Endothelial cell of umbilical vein (primary cell): Measurements from ENCODE around the gene FANCI. TPM values are rescaled to one million over a fixed set of nuclear protein-coding genes. Genes with fewer than 3 reads are reported as not detected.

Experiments
- BruUV-seq: library from RNA; stranded (reverse); fragments of 400-500 nt; replicated peaks from 2 replicates; lab custom pipeline; 2021; lab: Mats Ljungman, UMichigan
- CTCF ChIA-PET: fragments of 300-600, 350-600 bp; sonication (Branson Sonifier 250); formaldehyde crosslinking; loops from one replicate; lab custom pipeline; 2021; ENCODE audit warnings: antibody characterized with exemption, inconsistent platforms; lab: Charles Lee
- POLR2A ChIA-PET: fragments of 300-600, 350-600 bp; sonication (Branson Sonifier 250); formaldehyde crosslinking; loops from one replicate; lab custom pipeline; 2021; ENCODE audit warnings: antibody characterized with exemption, inconsistent platforms; lab: Charles Lee
- DNase-seq: peaks from one replicate; pipeline ENCODE4 v3.0.0-alpha.2; 2011; ENCODE audit warnings: low read depth, low spot score
- FAIRE-seq: peaks from 2 replicates; lab custom pipeline; 2011; peaks lifted over from hg19 to GRCh38; lab: Jason Lieb, UNC
- H2AFZ ChIP-seq: 2 replicates; pipeline ENCODE4 v1.6.0; 2012; ENCODE audit warnings: low read depth, low read length, control low read depth, inconsistent platforms
- H3K27ac ChIP-seq: 2 replicates; pipeline ENCODE4 v1.5.1; 2011; ENCODE audit warnings: low read depth, mild to moderate bottlenecking, control low read depth, low read length, moderate library complexity; ENCODE audit not compliant: insufficient read depth
- H3K27me3 ChIP-seq, 2 experiments: 2 replicates each; pipeline versions ENCODE4 v1.6.0 to v1.6.1; 2011; ENCODE audit warnings: low read length in 2 of 2, mixed read lengths in 1 of 2; ENCODE audit not compliant: control insufficient read depth in 2 of 2, insufficient read depth in 2 of 2
- H3K36me3 ChIP-seq, 2 experiments: 2 replicates in 1 of 2; 3 replicates in 1 of 2; pipeline ENCODE4 v1.5.1; 2011; ENCODE audit warnings: low read length in 2 of 2, mild to moderate bottlenecking in 1 of 2, moderate library complexity in 1 of 2; ENCODE audit not compliant: control insufficient read depth in 2 of 2, insufficient read depth in 2 of 2; ENCODE audit errors: extremely low read depth in 1 of 2
- H3K4me1 ChIP-seq: 3 replicates; pipeline ENCODE4 v1.5.1; 2011; ENCODE audit warnings: mild to moderate bottlenecking, low read length; ENCODE audit not compliant: control insufficient read depth, insufficient read depth; ENCODE audit errors: extremely low read depth
- H3K4me2 ChIP-seq: 2 replicates; pipeline ENCODE4 v1.6.1; 2011; ENCODE audit warnings: low read length, control low read depth, mixed read lengths; ENCODE audit not compliant: insufficient read depth
- H3K4me3 ChIP-seq, 3 experiments: fragments of 200-600 bp in 1 of 3; sonication (generic), shearing (Covaris generic) in 1 of 3; replicated peaks in 1 of 3; 2 replicates each; pipeline ENCODE4 v1.5.1; 2011 to 2016; ENCODE audit warnings: control low read depth in 3 of 3, low read length in 3 of 3, mild to moderate bottlenecking in 2 of 3, inconsistent platforms in 1 of 3, low read depth in 1 of 3, moderate library complexity in 1 of 3; ENCODE audit not compliant: insufficient read depth in 1 of 3
- H3K79me2 ChIP-seq: 2 replicates; pipeline ENCODE4 v1.6.0; 2012; ENCODE audit warnings: low read length, inconsistent platforms; ENCODE audit not compliant: control insufficient read depth, insufficient read depth
- H3K9ac ChIP-seq: replicated peaks from 2 replicates; pipeline ENCODE3; 2011; ENCODE audit warnings: low read length, control low read depth; ENCODE audit not compliant: insufficient read depth; ENCODE audit errors: extremely low read depth
- H3K9me1 ChIP-seq: replicated peaks from 3 replicates; pipeline ENCODE4 v1.6.0; 2011; ENCODE audit warnings: mild to moderate bottlenecking, low read length; ENCODE audit not compliant: control insufficient read depth, insufficient read depth; ENCODE audit errors: extremely low read depth
- H3K9me3 ChIP-seq: replicated peaks from 2 replicates; pipeline ENCODE4 v1.5.1; 2012; ENCODE audit warnings: low read length, inconsistent platforms; ENCODE audit not compliant: control insufficient read depth, insufficient read depth
- H4K20me1 ChIP-seq: replicated peaks from 2 replicates; pipeline ENCODE3; 2011; ENCODE audit warnings: mild to moderate bottlenecking, low read length; ENCODE audit not compliant: control insufficient read depth, insufficient read depth; ENCODE audit errors: extremely low read depth
- GATA2 ChIP-seq: IDR thresholded peaks from 2 replicates; pipeline ENCODE4 v1.7.0; 2011; ENCODE audit warnings: low read depth, mild to moderate bottlenecking, moderate library complexity, mixed read lengths, low read length; ENCODE audit not compliant: insufficient read length, insufficient read depth
- POLR2A ChIP-seq: IDR thresholded peaks from 2 replicates; pipeline ENCODE4 v1.6.1; 2012; ENCODE audit warnings: low read depth, mild to moderate bottlenecking, control low read depth, low read length
- POLR2AphosphoS5 ChIP-seq: IDR thresholded peaks from 2 replicates; pipeline ENCODE4 v1.6.1; 2012; ENCODE audit warnings: low read depth, mild to moderate bottlenecking, control low read depth, low read length, moderate library complexity; ENCODE audit not compliant: insufficient read depth
- dilution Hi-C: fragments of 300-500 bp; cut with MboI; formaldehyde crosslinking; loops from one replicate; pipeline ENCODE4 v1.15.0; 2019; ENCODE audit warnings: low sequenced_read_pairs; ENCODE audit not compliant: extremely low pct_ligation_motif_present
- intact Hi-C: fragments of 100-400 bp; cut with micrococcal nuclease; formaldehyde crosslinking; loops from one replicate; pipeline ENCODE4 v1.10.0; 2022
- polyA plus RNA-seq, 4 experiments: library from polyadenylated mRNA; depleted of rRNA in 3 of 4; stranded (reverse) in 3 of 4; unstranded in 1 of 4; fragments of >200 nt; gene quantifications; 2 replicates each; pipeline versions ENCODE4 v1.2.1 to v1.2.3, GENCODE V29; 2011 to 2012; ENCODE audit warnings: missing spikeins in 1 of 4
- total RNA-seq: library from RNA; stranded (reverse); gene quantifications from 2 replicates; pipeline ENCODE4 v1.2.3, GENCODE V29; 2021

FANCI gene
- total and polyA plus RNA-seq, 2 donors (not counting 3 experiments of a cell fraction or from before 2014, with no cell fraction given) = 10.8 to 74.7 TPM

DNA sequence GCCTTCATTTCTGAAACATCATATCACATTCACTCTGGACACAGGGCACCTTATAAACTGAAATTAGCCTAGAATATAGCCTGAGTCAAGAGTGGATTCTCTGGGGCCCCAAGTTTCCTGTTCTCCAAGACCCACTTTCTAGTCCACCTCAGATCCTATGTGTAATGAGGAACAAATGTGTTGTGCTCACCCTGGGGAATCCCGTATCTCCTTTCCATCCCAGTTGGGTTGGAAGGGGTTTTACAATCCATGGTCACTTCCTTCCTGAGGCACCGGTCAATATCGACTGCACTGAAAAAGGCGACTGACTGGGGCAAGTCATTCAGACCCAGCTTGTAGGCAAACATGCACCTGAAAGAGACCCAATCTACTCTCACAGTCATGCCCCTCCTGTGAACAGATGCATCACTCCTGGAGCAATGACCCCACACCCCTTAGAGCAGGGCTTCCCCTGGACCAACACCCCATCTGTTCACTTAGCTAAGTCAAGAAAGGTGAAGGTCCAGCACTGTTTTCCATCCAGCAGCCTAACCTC, 73.5 kb downstream of the FANCI start:
- peak overlapping the region; percentile 25 for H3K27ac ChIP-seq
- H3K9me1 ChIP-seq = no peaks in the 10 kb centered on the region
- FAIRE-seq (peak; percentile 44), DNase-seq (peak; percentile 45)
- BruUV-seq = no TSS peak
- no peaks in the 10 kb centered on the region for H3K9me3 ChIP-seq
- CTCF ChIA-PET = interaction anchor here (0.9 to 2.1 kb wide), 4 partner anchors 10 to 111 kb away, joined by 3 to 7 read pairs (median 5); no protein-coding TSS in a partner anchor
- H3K4me2 ChIP-seq = no peak overlapping the region
- H3K36me3 ChIP-seq = peaks cover 34 to 52% of the 10 kb centered on the region in 2 experiments
- H3K9ac ChIP-seq = no peak overlapping the region
- H3K79me2 ChIP-seq = peaks cover 2% of the 10 kb centered on the region
- peaks cover 27% of the 10 kb centered on the region for H3K4me1 ChIP-seq
- no peaks in the 10 kb centered on the region for H3K27me3 ChIP-seq
- POLR2A ChIA-PET = no interaction called here
- intact Hi-C loops (no loop called here), dilution Hi-C loops (no loop called here)
- TF ChIP-seq POLR2AphosphoS5 (peak; percentile 20), GATA2 (no peak)
- no peaks in the 10 kb centered on the region for H4K20me1 ChIP-seq
- H2AFZ ChIP-seq = no peak overlapping the region
- no peak overlapping the region for H3K4me3 ChIP-seq

DNA sequence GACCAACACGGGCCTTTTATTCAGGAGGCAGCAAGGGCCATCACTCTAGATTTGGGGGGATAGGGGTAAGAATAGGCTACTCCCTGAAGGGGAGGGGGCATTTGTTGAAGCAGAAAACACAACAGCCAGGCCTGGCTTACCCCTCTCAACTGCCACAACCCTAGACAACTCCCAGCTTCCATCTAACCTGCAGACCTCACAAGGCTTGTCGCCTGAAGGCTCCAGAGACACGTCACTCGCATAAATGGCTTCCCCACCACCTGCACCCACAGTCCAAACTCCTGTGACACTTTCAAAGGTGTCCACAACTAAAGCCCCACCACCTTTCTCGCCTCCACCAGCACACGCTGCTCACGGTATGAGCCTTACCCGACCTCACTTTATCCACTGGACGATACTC, 75.9 kb downstream of the FANCI start:
- Histone ChIP-seq H3K4me3 (no peak overlapping the region), H3K4me2 (no peak overlapping the region), H3K9me1 (no peaks in the 10 kb centered on the region), H3K9me3 (no peaks in the 10 kb centered on the region), H3K4me1 (peaks cover 27% of the 10 kb centered on the region), H2AFZ (no peak overlapping the region), H3K79me2 (peaks cover 4% of the 10 kb centered on the region), H3K27me3 (no peaks in the 10 kb centered on the region), H3K9ac (no peak overlapping the region), H3K36me3 (peaks cover 35 to 76% of the 10 kb centered on the region in 2 experiments), H4K20me1 (no peaks in the 10 kb centered on the region), H3K27ac (no peak overlapping the region)
- dilution Hi-C loops (no loop called here), intact Hi-C loops (no loop called here)
- FAIRE-seq (no peak), DNase-seq (no peak)
- no TSS peak for BruUV-seq
- CTCF ChIA-PET = interaction anchor here (0.9 to 1.5 kb wide), 4 partner anchors 10 to 113 kb away, joined by 3 to 4 read pairs (median 3); no protein-coding TSS in a partner anchor
- TF ChIP-seq POLR2A = no peak
- POLR2A ChIA-PET = no interaction called here
